Skeletal muscle tissue (tissue), 4 donors: Measurements from ENCODE around the gene BTG4. TPM values are rescaled to one million over a fixed set of nuclear protein-coding genes. Genes with fewer than 3 reads are reported as not detected.

ENCODE experiments used
- H3K27ac ChIP-seq: one replicate; pipeline ENCODE4 v1.7.0; 2013; ENCODE audit warnings: mild to moderate bottlenecking, low read depth, low read length, inconsistent platforms
- H3K27me3 ChIP-seq, 3 donors: one replicate each; pipeline ENCODE4 v1.7.0; 2013; ENCODE audit warnings: low read length in 3 of 3; ENCODE audit not compliant: control insufficient read depth in 3 of 3, insufficient read depth in 3 of 3
- H3K36me3 ChIP-seq, 3 donors: one replicate each; pipeline ENCODE4 v1.7.0; 2013; ENCODE audit warnings: low read length in 3 of 3; ENCODE audit not compliant: control insufficient read depth in 3 of 3, insufficient read depth in 3 of 3
- H3K4me1 ChIP-seq, 3 donors: one replicate each; pipeline ENCODE4 v1.7.0; 2013; ENCODE audit warnings: low read length in 3 of 3, mild to moderate bottlenecking in 3 of 3; ENCODE audit not compliant: control insufficient read depth in 3 of 3, insufficient read depth in 3 of 3
- H3K4me3 ChIP-seq, 3 donors: one replicate each; pipeline ENCODE4 v1.7.0; 2013; ENCODE audit warnings: low read length in 3 of 3
- H3K9ac ChIP-seq, 3 donors: one replicate each; pipeline ENCODE4 v1.7.0; 2013; ENCODE audit warnings: low read length in 3 of 3, mild to moderate bottlenecking in 3 of 3, moderate library complexity in 2 of 3, low read depth in 1 of 3
- H3K9me3 ChIP-seq, 3 donors: one replicate each; pipeline ENCODE4 v1.7.0; 2013; ENCODE audit warnings: low read length in 3 of 3; ENCODE audit not compliant: control insufficient read depth in 3 of 3
- total RNA-seq: library from RNA; depleted of rRNA; stranded (reverse); fragments of >200 nt; gene quantifications from one replicate; pipeline ENCODE4 v1.2.3, GENCODE V29; 2014
- donor health status: Osteomylitis.

Gene BTG4
- total RNA-seq, 1 donor from 2014 or later: not detected

DNA sequence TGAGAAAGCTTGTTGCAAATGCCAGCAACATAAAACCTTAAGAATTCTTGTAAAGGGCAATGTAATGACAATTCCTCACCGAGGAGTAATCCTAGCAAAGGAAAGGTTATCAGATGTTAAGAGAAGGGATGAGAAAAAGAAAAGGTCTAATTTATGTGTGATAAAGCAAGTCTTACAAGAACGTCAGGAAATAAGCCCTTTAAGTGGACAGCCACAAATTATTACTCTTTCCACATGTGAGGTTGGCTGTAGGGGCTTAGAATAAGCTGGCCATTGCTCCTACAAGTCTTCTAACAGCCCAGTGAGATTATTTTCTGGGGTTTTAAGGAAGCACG, 37.6 kb upstream of the BTG4 start:
- peaks cover 0 to 14% (median 6%) of the 10 kb centered on the region in 3 donors for H3K36me3 ChIP-seq
- peaks cover 6 to 21% (median 19%) of the 10 kb centered on the region in 3 donors for H3K4me1 ChIP-seq
- H3K27me3 ChIP-seq: no peaks in the 10 kb centered on the region
- H3K27ac ChIP-seq: no peak overlapping the region
- H3K9ac ChIP-seq: no peak overlapping the region
- no peak overlapping the region for H3K4me3 ChIP-seq
- H3K9me3 ChIP-seq: no peaks in the 10 kb centered on the region

DNA sequence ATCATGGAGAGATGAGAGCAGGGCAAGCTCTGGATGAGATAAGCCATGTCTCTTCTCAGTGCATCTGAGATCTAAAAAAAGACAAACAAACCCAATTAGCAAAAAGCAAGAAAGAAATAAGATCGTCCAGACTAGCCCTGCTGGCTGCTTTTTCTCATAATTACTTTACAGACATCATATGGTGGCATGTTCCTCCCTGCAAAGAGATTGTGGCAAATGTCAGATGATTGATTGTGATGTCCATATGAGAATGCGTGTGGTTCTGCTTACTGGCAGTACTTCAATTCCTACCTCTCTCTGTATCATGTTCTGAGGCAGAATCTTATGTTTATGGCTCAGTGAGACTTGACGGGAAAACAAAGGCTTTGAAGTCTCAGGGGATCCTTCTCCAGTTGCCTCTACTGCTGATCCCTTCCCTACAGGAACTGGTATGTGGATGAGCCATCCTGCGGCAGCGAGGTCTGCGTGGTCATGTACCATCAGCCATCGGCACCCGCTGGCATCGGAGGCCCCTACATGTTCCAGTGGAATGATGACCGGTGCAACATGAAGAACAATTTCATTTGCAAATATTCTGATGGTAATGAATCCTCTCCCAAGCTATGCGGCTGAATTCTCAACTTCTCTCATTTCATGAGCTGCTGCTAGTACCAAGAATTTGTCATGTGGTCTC, 37.1 kb upstream of the BTG4 start:
- Histone ChIP-seq H3K36me3 (peaks cover 0 to 14% (median 6%) of the 10 kb centered on the region in 3 donors), H3K4me1 (peaks cover 6 to 21% (median 19%) of the 10 kb centered on the region in 3 donors), H3K9ac (peak overlapping the region in 1 of 3 donors; percentile 1), H3K9me3 (no peaks in the 10 kb centered on the region), H3K27ac (no peak overlapping the region), H3K27me3 (no peaks in the 10 kb centered on the region), H3K4me3 (peak overlapping the region; percentile 19 to 36 (median 19))

DNA sequence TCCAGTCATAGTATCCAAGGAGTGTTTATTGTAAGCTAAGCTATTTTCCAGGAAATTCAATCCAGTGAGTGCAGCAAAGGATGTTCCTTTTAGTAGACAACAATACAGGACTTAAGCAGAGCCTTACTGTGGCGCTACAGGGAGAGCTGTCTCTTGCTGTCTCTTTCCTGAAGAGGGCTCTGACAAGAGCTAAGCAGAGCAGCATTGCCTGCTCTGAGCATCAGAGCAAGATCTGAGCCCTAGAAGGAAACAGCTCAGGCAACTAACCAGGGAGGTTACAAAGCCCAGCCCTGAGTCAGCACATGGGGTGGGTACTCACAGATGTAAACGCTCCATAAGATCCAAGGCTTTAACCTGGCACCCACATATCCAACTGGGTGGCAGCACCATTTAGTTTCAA, 36.3 kb upstream of the BTG4 start:
- Histone ChIP-seq H3K4me3 (peak overlapping the region in 2 of 3 donors; percentile 2 to 18), H3K27ac (no peak overlapping the region), H3K4me1 (peaks cover 6 to 21% (median 19%) of the 10 kb centered on the region in 3 donors), H3K27me3 (no peaks in the 10 kb centered on the region), H3K9me3 (no peaks in the 10 kb centered on the region), H3K9ac (no peak overlapping the region), H3K36me3 (peaks cover 3 to 14% (median 6%) of the 10 kb centered on the region in 3 donors)

DNA sequence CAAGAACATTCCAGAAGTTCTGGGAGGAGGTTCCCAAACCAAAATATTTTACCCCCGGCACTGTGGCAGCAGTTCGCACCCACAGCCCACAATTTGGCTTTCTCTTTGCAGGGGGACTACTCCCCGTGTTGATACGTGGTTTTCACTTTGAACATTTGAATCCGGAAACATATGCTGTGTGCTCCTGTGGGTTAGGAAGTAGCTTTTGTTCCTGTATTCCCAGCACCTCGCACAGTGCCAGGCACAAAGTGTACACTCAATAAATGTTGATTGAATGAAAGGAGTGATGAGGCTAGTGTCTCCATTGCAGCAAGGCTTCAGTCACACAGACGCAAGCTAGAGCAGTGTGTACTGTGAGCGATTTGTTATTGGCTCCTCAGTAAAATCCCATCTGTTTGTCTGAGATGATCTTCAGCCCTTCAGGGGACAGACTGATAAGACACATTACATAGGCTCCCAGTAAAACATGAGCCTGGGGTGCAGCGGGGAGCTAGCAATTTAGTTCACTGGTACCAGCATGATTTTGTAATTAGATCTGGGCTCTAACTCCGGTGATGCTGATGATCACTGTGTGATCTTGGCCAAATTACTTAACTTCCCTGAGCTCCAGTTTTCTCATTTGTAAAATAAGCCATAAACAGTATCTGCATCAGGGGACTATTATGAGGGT, 30.6 kb upstream of the BTG4 start:
- Histone ChIP-seq H3K4me3 (no peak overlapping the region), H3K9me3 (no peaks in the 10 kb centered on the region), H3K4me1 (peaks cover 23 to 35% (median 27%) of the 10 kb centered on the region in 3 donors), H3K27me3 (peaks cover 0 to 2% (median 0%) of the 10 kb centered on the region in 3 donors), H3K36me3 (peaks cover 3 to 14% (median 6%) of the 10 kb centered on the region in 3 donors), H3K9ac (no peak overlapping the region), H3K27ac (no peak overlapping the region)

DNA sequence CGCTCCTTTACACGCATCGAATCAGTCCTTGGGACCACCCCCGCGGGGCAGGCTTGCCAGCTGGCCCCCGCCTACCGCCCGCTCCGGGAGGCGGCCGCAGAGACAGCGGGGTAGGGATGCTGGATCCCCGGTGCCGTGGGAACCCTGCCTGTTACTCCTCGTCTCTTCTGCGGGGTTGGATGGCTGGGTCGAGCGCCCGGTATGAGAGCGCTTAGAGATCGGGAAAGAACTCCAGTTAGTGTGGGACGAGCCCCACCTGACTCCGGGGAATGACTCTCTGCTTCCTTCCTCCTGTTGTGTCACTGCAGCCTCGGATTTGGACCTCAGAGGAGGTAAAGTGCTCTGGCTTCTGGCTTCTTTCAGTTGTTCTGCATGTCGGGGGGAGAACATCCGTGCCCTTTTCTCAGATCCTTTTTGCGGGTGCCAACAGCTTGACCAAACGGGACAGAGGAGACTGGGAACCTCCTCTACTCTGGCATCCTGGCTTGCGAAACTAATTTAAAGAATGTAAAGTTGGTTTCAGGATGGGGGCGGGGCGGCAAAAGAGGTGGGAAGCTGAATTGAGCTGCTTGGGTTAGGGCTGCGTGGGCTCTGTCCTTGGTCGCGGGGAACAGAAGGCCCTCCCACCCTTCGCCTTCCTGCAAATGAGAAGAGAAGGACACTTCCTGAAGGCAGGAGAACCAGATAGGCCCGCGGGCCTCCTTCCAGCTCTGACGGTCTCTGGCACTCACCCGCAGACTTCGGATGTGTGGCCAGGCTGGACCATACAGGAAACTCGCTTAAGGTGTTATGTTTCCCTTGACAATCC, 29.3 kb upstream of the BTG4 start:
- Histone ChIP-seq H3K9ac (peak overlapping the region; percentile 48 to 69 (median 58)), H3K27ac (peak overlapping the region; percentile 57), H3K9me3 (no peaks in the 10 kb centered on the region), H3K4me3 (peak overlapping the region; percentile 61 to 77 (median 75)), H3K4me1 (peaks cover 23 to 35% (median 27%) of the 10 kb centered on the region in 3 donors), H3K27me3 (peaks cover 0 to 2% (median 0%) of the 10 kb centered on the region in 3 donors), H3K36me3 (peaks cover 3 to 8% (median 6%) of the 10 kb centered on the region in 3 donors)

DNA sequence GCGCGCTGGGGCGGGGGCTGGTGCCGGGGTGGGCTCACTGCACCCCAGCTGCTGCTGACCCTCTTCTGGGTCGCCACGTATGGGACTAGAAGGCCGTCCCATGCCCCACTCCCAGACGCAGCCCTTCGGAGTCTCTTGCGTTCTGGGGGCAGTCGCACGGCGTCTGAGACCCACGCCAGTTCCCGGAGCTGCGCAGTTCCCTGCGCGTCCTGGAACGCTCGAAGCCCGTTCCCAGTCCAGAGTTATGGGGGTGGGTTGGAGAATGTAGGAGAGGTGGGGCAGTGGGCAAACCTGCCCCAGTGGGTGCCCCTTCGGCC, 28.7 kb upstream of the BTG4 start:
- H3K9me3 ChIP-seq: no peaks in the 10 kb centered on the region
- H3K4me1 ChIP-seq: peaks cover 23 to 35% (median 27%) of the 10 kb centered on the region in 3 donors
- H3K27ac ChIP-seq: peak overlapping the region; percentile 57
- H3K4me3 ChIP-seq: peak overlapping the region; percentile 61 to 77 (median 75)
- peaks cover 0 to 2% (median 0%) of the 10 kb centered on the region in 3 donors for H3K27me3 ChIP-seq
- H3K36me3 ChIP-seq: peaks cover 3 to 5% (median 5%) of the 10 kb centered on the region in 3 donors
- peak overlapping the region; percentile 24 to 69 (median 58) for H3K9ac ChIP-seq

DNA sequence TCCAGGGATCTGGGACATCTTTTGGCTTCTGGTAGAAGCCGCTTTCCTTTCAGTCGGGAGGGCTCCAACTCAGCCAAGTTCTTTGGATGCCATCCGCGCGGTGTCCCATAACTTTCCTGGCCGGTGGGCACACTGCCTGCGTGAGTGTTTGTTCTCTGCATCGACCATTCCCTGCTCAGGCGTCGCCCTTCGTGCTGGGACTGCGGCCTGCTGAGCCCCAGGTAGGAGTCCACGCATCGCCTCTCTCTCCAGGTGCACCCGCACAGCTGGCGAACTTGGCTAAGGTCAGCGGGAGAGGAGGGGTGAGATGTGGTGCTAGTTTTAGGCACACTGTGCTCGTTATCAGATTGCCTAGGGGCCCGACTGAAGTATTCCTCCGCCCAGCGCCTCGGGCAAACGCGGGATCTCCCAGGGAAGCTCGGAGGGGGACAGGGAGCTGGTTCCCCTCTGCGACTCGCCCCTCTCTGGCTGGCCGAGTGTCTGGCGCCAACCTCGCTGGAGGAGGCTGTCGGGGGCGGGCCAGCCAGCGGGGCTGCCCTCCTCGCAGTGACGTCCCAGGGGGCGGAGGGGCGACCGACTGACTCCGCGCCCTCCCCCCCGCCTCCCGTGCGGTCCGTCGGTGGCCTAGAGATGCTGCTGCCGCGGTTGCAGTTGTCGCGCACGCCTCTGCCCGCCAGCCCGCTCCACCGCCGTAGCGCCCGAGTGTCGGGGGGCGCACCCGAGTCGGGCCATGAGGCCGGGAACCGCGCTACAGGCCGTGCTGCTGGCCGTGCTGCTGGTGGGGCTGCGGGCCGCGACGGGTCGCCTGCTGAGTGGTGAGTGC, 28.1 kb upstream of the BTG4 start, which contains the start of gene LAYN:
TSS of gene LAYN (plus strand) at position 607 of the 823 bp plus-strand sequence. CDS start at position 731, 124 bp downstream.
- Histone ChIP-seq H3K27me3 (peaks cover 0 to 2% (median 0%) of the 10 kb centered on the region in 3 donors), H3K36me3 (peaks cover 0 to 3% (median 3%) of the 10 kb centered on the region in 3 donors), H3K27ac (peak within 1 kb of the TSS; percentile 57), H3K9ac (peak within 1 kb of the TSS; percentile 48 to 69 (median 58)), H3K9me3 (no peaks in the 10 kb centered on the region), H3K4me1 (peaks cover 23 to 35% (median 27%) of the 10 kb centered on the region in 3 donors), H3K4me3 (peak within 1 kb of the TSS; percentile 61 to 77 (median 75))

DNA sequence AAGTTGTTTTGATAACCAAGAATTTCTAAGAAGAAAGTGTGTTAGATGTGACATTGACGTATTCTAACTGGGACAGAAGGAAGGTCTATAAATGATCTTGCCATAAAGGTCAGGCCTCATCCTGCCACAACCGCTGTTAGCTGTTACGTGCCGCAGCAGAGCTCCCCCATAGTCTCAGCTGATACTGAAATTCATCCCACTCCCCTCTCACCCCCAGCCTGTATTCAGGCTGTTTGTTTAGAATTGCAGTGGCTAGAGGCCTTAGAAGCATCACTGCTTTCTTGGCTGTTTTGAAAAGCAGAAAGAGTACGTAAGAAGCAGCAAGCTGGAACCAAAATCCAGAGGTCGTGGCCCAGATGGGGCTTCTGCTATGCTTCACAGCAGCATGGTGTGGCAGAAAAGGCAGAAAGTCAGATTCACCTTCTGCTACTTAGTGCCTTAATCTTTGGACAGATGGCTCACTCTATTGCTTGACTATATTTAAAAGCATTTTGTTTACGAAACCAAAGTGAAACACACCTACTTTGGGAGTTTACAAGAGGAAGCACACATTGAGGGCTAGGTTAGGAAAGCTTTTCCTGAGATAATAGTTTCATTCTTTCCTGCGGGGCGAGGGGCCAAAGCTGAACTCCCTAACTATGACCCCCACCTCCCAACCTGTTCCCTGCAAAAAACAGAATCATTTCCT, 27.4 kb upstream of the BTG4 start:
- H3K9ac ChIP-seq: peak overlapping the region in 1 of 3 donors; percentile 69
- peak overlapping the region; percentile 61 to 77 (median 75) for H3K4me3 ChIP-seq
- H3K27ac ChIP-seq: no peak overlapping the region
- H3K36me3 ChIP-seq: peaks cover 0 to 3% (median 0%) of the 10 kb centered on the region in 3 donors
- no peaks in the 10 kb centered on the region for H3K9me3 ChIP-seq
- peaks cover 23 to 35% (median 27%) of the 10 kb centered on the region in 3 donors for H3K4me1 ChIP-seq
- peaks cover 0 to 2% (median under 1%) of the 10 kb centered on the region in 3 donors for H3K27me3 ChIP-seq
